Stimulated activated CD8-positive, alpha-beta memory T cell treated with anti-CD3 and anti-CD28 coated beads, Interleukin-4, amount 100 ng/mL, for 48 hours (primary cell): ENCODE measurements around the gene PUS10.
"Not testable (repeated sequence)": the region's sequence is repeated elsewhere in the genome, so short reads cannot be mapped to it uniquely, and the experiment has no call there.

Experiments used
- DNase-seq: peaks from one replicate; pipeline ENCODE4 v3.0.0-alpha.2; 2020

PUS10 gene

DNA sequence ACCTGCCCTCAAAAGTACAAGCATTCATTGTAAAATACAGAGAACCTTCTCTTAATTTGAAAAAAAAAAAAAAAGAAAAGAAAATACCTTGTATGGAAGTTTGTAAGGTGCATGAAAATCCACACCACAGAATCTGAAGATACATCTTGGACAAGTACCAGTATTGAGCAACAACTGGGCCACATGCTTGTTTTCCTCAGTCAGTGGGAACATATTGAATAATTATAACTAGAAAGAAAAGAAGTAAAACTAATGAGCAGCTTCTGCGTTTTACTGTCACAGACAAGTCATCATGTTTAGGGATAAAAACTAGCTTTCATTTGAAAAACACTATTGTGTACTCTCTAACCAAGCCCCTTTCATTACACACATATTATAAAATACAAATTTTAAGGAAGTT lies 6.4 kb downstream of the PUS10 start:
- DNase-seq = no peak

DNA sequence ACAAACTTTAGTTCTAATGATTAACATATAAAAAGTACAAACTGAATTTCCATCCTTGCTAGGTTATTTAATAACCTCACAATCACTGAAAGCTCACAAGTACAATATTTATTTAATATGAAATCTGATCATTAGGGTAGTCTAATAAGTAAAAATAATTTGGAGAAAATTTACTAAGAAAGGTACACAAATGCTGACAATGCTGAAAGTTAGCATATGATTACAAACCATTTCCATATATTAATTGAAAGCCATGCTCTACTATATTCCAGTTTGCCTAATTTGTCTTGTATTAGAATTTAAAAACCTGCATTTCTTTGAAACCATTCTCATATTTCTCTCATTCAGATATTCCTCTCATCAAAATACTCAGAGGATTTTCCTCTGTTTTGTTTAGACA lies 8.7 kb downstream of the PUS10 start:
- DNase-seq = no peak

DNA sequence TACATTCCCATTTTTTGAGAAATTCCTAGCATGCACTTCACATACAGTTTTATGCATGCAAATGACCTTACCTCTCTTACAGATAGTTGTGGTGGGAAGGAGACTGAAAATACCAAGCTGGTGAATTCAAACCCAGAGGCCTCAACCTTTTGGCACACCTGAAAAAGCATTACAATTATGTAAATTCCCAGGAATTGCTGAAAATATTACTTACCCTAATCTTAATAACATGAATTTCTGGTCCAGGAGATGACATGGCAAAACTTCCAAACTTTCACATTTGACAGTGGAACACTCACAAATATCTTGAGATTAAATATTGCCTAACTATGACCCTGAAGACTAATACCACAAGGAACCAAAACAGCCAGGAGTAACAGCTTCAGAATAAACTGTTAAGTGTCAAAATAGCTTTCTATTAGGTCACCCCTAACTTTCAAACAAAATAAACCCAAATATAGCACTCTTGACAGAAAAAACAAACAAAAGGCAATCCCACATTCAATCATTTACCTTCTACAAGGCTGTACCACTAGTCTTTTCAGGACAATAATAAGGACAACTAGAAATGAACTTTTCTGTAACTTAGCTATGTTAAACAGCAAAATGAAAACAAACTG lies 11.5 kb downstream of the PUS10 start:
- no peak for DNase-seq

DNA sequence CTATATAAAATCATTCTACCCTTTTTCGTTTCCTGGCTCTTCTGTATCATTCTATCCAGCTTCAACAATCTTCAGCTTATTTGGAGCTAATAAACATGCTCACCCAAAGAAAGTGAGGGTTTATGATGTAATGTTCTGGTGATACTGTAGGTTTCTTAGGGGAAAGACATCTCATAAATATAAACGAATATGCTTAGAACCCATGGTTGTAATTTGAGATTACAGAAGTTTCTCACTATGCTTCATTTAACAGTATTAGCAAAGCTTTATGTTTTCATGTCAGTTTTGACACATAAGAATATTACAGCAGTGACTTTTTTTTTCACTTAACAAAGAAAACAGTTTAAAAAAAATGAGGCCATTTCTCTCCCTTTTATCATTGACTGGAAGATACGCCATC lies 12.3 kb downstream of the PUS10 start:
- DNase-seq = no peak

DNA sequence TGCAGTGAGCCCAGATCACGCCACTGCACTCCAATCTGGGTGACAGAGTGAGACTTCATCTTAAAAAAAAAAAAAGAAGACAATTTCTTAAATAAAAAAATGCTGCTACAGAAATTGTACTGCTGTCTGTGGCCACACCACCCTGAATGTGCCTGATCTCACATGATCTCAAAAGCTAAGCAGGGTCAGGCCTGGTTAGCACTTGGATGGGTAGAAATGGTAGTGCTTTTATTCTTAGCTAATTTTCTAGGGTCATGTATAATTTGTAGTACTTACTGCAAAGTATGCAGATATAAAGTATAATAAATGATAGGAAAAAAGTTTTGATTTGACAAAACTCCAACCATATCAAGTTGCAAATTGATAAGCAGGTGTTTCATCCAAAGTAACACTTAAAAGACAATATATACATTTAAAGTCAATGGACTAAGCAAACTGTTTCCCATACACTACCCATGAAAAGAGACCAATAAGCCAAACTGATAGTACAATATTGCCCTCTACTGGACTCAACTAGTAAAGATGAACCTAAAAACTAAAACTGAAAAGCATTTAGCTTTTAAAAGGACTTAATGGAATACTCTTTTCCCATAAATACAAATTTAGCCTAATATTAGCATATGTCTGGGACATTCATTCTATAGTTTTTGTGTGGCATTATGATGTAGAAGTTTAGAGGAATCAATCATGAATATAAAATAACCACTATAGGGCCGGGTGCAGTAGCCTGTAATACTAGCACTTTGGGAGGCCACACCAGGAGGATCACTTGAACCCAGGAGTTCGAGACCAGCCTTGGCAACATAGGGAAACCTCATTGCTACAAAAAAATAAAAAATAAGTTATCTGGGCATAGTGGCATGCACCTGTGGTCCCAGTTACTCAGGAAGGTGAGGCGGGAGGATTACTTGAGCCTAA lies 19.2 kb downstream of the PUS10 start:
- DNase-seq = no peak

DNA sequence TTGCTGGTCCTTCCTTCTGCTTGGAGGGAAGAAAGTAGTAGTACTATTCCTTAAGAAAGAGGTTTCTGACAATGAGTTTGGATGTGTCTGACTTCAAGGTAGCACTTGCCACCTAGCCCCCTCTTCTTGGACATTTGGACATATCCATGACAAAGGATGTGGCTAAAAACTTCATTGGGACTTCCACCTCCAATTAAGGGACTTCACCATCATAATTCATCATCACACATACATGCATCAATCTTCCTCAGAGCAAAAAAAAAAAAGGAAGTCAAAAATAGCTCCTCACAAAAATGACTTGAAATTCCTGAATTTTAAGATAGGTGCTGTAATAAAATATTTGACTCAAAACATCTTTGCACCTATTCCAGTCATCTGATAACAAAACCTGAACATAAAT lies 23.9 kb downstream of the PUS10 start:
- DNase-seq = no peak

DNA sequence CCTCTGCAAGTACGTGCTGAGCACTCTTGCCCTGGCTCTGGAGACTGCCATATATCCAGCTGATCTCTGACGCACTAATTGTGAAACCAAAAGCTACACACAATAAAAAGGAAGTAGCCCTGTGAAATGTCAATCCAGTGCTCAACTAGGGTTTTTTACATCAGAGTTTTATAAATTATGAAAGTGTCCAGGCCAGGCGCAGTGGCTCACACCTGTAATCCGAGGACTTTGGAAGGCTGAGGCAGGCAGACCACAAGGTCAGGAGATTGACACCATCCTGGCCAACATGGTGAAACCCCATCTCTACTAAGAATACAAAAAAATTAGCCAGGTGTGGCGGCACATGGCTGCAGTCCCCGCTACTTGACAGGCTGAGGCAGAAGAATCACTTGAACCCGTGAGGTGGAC lies 25.1 kb downstream of the PUS10 start:
- DNase-seq = no peak

DNA sequence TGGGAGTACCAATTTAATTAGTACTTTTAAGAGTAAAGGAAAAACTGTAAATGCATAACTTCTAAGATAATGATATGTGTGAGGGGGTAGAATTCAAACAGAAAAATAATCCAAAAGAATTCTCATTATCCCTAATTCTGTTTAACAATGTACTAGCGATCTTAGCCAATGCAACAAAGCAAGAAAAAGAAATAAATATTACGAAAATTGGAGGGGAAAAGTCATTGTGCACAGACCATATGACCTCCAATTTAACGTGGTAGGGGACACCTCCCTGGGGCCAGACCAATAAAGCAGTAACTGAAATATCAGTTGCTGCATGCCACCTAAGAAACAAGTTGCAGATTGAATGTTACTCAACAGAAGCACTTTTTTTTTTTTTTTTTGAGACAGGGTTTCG lies 26.4 kb downstream of the PUS10 start:
- DNase-seq = no peak

DNA sequence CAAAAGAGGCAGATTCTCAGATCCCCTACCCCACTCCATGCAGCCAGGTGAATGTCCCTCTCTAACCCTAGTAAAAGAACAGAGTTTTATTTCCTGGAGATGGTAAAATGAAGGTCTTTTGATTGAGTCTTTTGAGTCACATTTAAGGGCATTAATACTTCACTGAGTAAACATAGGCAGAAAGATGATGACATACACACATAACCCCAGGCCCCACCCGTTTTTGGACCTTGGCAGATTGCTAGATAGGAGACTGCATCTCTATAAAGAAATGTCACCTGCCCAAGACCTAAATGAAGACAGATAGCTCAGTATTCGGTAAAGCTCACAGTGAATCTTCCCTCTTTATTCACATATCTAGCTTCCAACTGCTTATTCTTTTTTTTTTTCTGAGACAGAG lies 28.8 kb downstream of the PUS10 start:
- no peak for DNase-seq

DNA sequence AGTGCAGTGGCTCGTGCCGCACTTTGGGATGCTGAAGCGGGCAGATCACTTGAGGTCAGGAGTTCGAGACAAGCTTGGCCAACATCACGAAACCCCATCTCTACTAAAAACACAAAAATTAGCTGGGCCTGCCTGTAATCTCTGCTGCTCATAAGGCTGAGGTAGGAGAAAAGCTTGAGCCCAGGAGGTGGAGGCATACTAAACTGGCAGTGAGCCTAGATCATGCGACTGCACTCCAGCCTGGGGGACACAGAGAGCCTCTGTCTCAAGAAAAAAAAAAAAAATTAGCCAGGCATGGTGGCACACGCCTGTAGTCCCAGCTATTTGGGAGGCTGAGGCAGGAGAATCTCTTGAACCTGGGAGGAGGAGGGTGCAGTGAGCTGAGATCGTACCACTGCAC lies 30.4 kb downstream of the PUS10 start:
- not testable (repeated sequence) for DNase-seq

DNA sequence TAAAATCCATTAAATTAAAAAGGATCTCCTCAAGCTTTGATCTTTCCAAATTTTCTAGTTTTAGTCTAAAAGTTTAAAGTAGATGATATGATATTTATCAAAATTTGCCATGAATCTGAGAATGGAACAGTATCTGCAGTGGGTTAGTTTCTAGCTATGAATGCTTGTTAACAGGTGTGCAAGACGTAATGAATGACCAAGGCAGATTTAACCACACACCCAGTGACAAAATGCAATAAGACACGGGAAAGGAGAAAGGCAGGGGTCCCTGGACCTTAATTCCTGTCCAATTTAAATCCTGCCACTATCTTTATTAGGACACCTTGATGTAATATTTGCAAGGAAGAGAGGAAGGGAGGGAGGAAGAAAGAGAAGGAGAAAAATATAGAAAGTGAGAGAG lies 31.0 kb downstream of the PUS10 start:
- DNase-seq = no peak

DNA sequence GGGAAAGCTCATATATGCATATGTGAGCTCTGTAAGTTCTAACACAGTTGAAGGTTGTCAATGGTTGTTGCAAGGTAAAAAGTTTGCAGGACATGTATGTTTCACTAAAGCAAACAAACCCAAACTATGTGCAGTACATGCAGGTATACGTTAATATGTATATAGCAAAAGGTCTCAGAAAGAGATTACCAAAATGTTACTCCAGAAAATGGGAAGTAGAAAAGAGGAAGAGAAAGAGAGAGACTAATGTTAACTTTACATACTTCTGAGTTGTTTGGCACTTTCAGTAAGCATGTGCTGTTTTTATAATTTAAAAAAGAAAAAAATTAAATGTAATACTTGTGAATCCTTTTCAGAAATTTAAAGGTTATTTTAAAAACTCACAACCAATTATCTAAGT lies 33.3 kb downstream of the PUS10 start:
- no peak for DNase-seq

DNA sequence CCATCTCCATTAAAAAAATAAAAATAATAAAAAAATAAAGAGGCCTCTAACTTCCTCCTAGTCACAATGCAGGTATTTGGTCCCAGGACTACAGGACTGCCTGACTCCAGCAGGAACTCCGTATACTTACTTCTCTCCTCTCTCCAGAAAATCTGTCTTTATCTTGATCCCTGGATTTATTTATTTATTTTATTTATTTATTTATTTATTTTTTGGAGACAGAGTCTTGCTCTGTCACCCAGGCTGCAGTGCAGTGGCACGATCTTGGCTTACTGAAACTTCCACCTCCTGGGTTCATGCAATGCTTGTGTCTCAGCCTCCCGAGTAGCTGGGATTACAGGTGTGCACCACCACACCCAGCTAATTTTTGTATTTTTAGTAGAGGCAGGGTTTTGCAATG lies 36.0 kb downstream of the PUS10 start:
- DNase-seq = not testable (repeated sequence)

DNA sequence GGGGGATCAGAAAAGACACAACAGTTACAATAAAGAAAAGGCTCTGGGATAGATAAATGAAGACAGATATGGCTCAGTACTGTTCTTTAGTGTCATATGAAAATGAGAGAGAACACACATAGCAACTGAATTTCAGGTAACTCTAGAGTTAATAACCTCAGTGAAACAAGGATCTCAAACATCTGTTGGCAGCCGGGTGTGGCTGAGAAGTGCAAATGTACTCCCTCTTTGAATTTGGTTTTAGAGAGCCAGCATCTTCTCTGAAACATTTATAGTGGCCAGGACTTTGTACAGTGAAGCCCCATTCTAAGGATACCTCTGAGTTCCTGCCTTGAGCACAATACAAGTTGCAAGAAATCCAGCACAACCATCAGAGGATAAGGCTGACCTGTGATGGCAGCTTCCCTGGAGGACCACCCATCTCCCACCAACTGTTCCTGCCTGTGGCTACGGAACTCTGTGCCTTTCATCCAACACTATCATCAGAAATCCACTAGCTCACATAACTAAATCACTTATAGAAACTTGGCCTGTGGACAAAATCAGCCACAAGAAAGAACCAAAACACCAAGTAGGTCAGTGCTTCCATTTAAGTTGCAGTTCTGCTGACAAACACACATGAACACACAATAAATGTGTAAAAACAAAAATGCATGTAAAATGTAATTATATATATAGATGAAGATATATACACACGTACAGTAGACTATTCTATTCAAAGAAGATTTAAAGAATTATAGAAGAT lies 37.8 kb downstream of the PUS10 start:
- DNase-seq = no peak

DNA sequence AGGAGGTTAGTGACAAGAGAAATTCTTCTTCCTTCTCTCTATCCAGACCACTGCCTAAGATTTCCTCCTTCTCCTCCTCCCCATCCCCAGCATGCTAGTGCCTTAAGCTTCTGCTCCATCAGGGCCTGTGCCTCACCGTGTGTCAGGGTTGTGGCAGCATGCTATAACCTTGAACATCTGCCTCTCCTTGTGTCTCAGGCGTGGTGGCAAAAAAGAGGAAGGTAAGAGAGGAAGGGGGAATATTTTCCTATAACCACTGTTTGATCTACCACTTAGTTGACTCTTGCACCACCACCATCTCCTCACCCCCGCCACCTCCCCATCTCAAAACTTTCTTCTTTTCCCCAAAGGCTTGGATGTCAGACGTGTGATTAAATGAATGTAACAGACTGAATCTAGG lies 38.8 kb downstream of the PUS10 start:
- no peak for DNase-seq

DNA sequence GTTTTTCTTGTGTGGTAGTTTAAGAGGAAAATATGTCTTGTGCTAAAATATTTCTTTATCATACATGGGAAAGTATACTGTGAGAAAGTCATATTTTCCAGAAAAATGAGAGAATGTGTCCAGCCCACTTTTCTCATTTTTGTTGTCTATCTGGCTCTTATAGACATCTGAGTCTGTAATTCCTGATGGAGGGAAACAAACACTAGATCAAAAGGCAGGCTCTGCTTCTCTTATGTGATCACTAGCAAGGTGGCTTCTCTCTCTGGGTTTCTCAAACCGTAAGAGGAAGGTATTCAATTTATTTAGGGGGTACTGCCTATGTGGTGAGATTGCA lies 40.5 kb downstream of the PUS10 start:
- no peak for DNase-seq

DNA sequence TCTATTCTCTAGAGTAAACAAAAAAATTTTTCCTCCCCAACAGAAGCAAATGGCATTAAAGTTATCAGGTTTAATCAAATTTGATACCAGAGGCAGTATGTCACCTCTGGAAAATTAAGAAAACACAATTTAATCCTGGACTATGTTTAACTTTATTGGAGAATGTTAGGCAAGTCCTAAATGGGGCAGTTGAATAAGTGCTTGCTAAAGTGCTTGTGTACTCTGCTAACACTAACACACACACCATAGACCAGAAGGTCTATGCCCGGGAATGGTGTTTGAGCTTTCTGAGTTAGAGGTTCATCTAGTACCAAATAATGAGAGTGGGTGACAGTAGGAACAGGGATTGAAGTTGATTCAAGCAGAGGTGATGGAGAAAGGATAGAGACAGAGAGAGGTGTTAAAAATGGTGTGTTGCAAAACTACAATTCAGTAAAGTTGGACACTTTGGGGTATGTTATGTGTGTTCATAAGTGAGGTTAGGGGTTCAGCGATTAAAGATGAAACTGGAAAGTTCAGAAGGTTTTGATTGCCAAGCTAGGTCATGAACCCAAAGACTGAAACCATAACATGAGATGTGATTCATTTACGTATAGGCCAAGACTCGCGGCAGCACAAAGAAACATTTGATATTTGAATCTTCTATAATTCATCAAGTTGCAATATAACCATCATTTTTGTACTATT lies 41.0 kb downstream of the PUS10 start:
- no peak for DNase-seq

DNA sequence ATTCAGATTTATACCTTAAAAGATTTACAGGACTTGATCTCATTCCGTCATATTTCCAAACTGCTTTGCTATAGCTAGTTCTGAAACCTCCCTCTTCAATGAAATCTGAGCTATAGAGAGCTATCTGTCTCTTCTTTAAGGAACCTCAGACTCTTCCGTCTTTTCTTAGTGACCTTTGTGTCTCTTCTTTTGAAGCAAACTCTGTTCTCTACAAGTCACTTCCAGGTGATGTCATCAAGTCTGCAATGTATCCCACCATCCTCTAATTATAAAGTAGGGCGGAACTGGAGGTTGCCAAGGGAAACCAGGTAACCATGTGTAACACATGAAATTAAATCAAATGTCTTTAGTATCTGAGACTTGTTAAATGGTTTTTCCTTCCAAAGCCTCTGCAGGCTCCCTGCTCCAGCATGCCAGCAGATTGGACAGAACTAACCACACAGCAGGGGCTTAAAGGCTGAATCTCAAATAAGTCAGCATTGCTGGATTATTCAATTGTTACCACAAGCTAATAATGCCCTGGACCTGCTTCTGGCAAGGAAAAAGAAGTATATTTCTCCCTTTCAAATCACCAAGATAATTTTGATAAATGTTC lies 41.7 kb downstream of the PUS10 start:
- DNase-seq = no peak

DNA sequence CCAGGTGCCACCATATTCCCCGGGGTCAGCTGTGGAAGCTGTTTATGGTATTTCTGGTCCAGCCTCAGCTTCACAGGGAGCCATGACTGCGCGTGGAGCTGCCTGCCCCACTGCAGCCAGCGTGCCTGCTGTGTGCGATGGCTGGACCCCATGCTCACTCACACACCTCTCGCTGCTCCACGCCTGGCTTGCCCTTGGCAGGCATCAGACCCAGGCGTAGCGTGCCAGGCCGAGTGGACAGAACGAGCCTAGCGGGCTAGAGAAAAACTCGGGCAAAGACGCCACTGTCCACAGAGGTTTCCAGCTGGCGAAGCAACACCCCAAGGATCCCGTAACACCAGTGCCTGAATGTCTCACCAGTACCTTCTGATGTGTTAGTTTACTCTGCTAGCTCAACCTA lies 43.4 kb downstream of the PUS10 start:
- DNase-seq = no peak

DNA sequence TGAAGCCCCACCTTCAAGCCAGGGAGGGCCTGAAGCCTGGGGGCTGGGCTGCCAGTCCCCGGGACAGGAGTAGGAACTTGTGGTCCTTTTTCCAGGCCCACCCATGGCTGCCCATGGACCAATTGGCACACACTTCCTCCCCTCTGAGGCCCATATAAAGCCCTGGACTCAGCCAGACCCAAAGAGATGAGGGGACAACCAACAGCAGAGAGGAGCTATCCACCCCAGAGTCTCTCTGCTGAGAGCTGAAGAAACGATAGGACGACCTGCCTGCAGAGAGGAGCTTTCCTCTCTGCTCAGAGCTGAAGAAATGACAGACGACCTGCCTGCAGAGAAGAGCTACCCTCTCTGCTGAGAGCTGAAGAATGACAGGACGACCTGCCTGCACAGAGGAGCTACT lies 44.4 kb downstream of the PUS10 start:
- DNase-seq = no peak

DNA sequence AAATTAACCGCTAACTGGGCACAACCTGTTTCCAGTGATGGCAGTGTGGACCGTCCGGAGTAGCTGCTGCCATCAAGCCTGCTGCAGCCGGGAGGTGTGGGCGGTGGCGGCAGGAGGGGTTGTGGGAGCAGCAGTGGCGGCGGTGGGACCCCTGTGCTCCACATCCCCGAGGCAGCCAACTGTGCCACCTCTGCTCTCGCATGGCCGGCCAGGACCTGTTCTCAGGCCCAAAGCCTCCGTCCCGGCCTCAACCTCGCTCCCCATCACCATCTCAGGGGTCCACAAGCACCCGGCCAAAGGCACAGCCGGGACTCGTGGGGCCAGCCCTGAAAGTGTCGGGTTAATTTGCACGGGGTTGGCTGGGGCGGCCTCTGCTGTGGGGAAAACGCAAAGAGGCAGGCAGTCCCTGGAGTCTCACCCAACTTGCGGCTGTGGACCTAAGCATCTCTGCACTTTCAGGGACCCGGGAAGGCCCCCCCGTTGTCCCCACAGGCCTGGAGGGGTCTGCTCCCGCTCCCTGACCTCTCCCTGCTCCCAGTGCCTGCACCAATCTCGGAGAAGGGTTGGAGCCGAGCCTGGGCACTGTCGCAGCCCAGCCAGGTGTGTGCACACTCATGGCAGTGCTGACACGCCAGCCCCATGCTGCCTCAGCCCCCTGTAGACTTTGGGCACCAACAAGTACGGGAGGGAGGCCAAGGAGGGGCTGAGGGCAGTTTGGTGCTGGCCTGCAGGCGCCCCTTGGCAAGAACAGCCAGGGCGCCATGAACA lies 45.0 kb downstream of the PUS10 start:
- no peak for DNase-seq
